HCT116 (cell line): ENCODE data around the gene RABGGTA. TPM values are rescaled to one million over a fixed set of nuclear protein-coding genes. Genes with fewer than 3 reads are reported as not detected.

ENCODE experiments used
- ATAC-seq: fragments of 200-7000 bp; cut with Tn5 transposase; 2 replicates; pipeline ENCODE4 v1.9.1; 2020; ENCODE audit warnings: mild to moderate bottlenecking, moderate library complexity
- BruUV-seq: library from RNA; stranded (reverse); fragments of 400-500 nt; replicated peaks from 2 replicates; lab custom pipeline; 2021; lab: Mats Ljungman, UMichigan
- CTCF ChIA-PET: fragments of 300-600 bp; sonication (Branson Sonifier 250); formaldehyde crosslinking; loops from one replicate; lab custom pipeline; 2021; ENCODE audit warnings: antibody characterized with exemption; lab: Charles Lee
- POLR2A ChIA-PET: fragments of 300-600, 350-600 bp; sonication (Branson Sonifier 250); formaldehyde crosslinking; loops from one replicate; lab custom pipeline; 2021; ENCODE audit warnings: antibody characterized with exemption; lab: Charles Lee
- RAD21 ChIA-PET, 2 experiments: fragments of 300-600 bp; sonication (Branson Sonifier 250); formaldehyde crosslinking; loops; one replicate each; lab custom pipeline; 2023; ENCODE audit warnings: low total read pairs in 2 of 2; ENCODE audit not compliant: uncharacterized antibody in 2 of 2, unreplicated experiment in 2 of 2, low non-redundant PET in 1 of 2; lab: Charles Lee
- DNase-seq: peaks from one replicate; pipeline ENCODE4 v3.0.0-alpha.2; 2010; ENCODE audit warnings: low read depth, low spot score
- H2AFZ ChIP-seq: fragments of 200-600 bp; shearing (Covaris generic), sonication (generic); 2 replicates; pipeline ENCODE4 v1.6.1; 2017; ENCODE audit warnings: low read depth, mixed run types, mixed read lengths, antibody characterized with exemption, low read length; ENCODE audit not compliant: poor library complexity, severe bottlenecking
- H3K27ac ChIP-seq: 2 replicates; pipeline ENCODE4 v1.5.1; 2012; ENCODE audit warnings: low read depth, low read length
- H3K27me3 ChIP-seq: fragments of 200-600 bp; sonication (generic); 2 replicates; pipeline ENCODE4 v1.6.1; 2016; ENCODE audit warnings: mixed run types, low read length, mixed read lengths; ENCODE audit not compliant: insufficient read depth
- H3K36me3 ChIP-seq, 2 experiments: fragments of 200-500 bp in 1 of 2; fragments of 200-600 bp in 1 of 2; sonication (Bioruptor generic) in 1 of 2; sonication (generic) in 1 of 2; 2 replicates each; pipeline versions ENCODE4 v1.5.1 to v1.6.1; 2014 to 2016; ENCODE audit warnings: low read length in 2 of 2, inconsistent platforms in 1 of 2, mixed read lengths in 1 of 2, mixed run types in 1 of 2; ENCODE audit not compliant: insufficient read depth in 2 of 2, control insufficient read depth in 1 of 2
- H3K4me1 ChIP-seq, 2 experiments: fragments of 200-600 bp in 1 of 2; sonication (generic) in 1 of 2; 2 replicates each; pipeline versions ENCODE4 v1.5.1 to v1.6.1; 2012 to 2017; ENCODE audit warnings: low read length in 2 of 2, inconsistent platforms in 1 of 2, mild to moderate bottlenecking in 1 of 2, mixed read lengths in 1 of 2, mixed run types in 1 of 2, moderate library complexity in 1 of 2; ENCODE audit not compliant: insufficient read depth in 2 of 2, control insufficient read depth in 1 of 2
- H3K4me2 ChIP-seq: fragments of 200-600 bp; sonication (generic); 2 replicates; pipeline ENCODE4 v1.6.1; 2017; ENCODE audit warnings: mixed run types, low read length, mixed read lengths
- H3K4me3 ChIP-seq, 2 experiments: fragments of 200-600 bp in 1 of 2; sonication (generic) in 1 of 2; replicated peaks in 1 of 2; 2 replicates each; pipeline ENCODE4 v1.5.1; 2011 to 2016; ENCODE audit warnings: low read length in 2 of 2, control low read depth in 1 of 2, low read depth in 1 of 2, mild to moderate bottlenecking in 1 of 2, mixed read lengths in 1 of 2, mixed run types in 1 of 2
- H3K79me2 ChIP-seq: fragments of 200-600 bp; sonication (generic); 2 replicates; pipeline ENCODE4 v1.6.1; 2017; ENCODE audit warnings: mild to moderate bottlenecking, mixed run types, low read length, moderate library complexity, mixed read lengths; ENCODE audit not compliant: insufficient read depth
- H3K9ac ChIP-seq: fragments of 200-600 bp; sonication (generic); 2 replicates; pipeline ENCODE4 v1.6.1; 2016; ENCODE audit warnings: low read length, mixed read lengths
- H3K9me2 ChIP-seq: fragments of 200-600 bp; sonication (generic), shearing (Covaris generic); 2 replicates; pipeline ENCODE4 v1.6.1; 2017; ENCODE audit warnings: mixed run types, mild to moderate bottlenecking, moderate library complexity; ENCODE audit not compliant: insufficient read depth
- H3K9me3 ChIP-seq, 2 experiments: fragments of 200-500 bp in 1 of 2; fragments of 200-600 bp in 1 of 2; sonication (Bioruptor generic) in 1 of 2; sonication (generic) in 1 of 2; 2 replicates each; pipeline ENCODE4 v1.6.1; 2014 to 2017; ENCODE audit warnings: low read length in 2 of 2, mixed read lengths in 2 of 2, inconsistent platforms in 1 of 2, low read depth in 1 of 2, mild to moderate bottlenecking in 1 of 2, mixed run types in 1 of 2, moderate library complexity in 1 of 2; ENCODE audit not compliant: control insufficient read depth in 1 of 2, insufficient read depth in 1 of 2
- H4K20me1 ChIP-seq: fragments of 200-600 bp; sonication (generic), shearing (Covaris generic); 2 replicates; pipeline ENCODE4 v1.6.1; 2017; ENCODE audit warnings: mixed run types, mild to moderate bottlenecking, moderate library complexity; ENCODE audit not compliant: insufficient read depth
- ATF3 ChIP-seq: IDR thresholded peaks from 2 replicates; pipeline ENCODE4 v1.6.1; 2012
- CBX3 ChIP-seq: IDR thresholded peaks from 2 replicates; pipeline ENCODE4 v1.6.1; 2012; ENCODE audit warnings: low read depth
- CTCF ChIP-seq, 3 experiments: fragments of 200-600 bp in 1 of 3; sonication (generic) in 1 of 3; IDR thresholded peaks in 2 of 3; conservative IDR thresholded peaks in 1 of 3; 2 replicates each; pipeline ENCODE4 v1.5.1; 2012 to 2017; ENCODE audit warnings: low read depth in 2 of 3, low read length in 2 of 3, antibody characterized with exemption in 1 of 3, borderline replicate concordance in 1 of 3, control low read depth in 1 of 3, mild to moderate bottlenecking in 1 of 3, mixed read lengths in 1 of 3, mixed run types in 1 of 3, moderate library complexity in 1 of 3; ENCODE audit not compliant: insufficient read depth in 1 of 3
- EGR1 ChIP-seq: IDR thresholded peaks from 2 replicates; pipeline ENCODE4 v1.6.1; 2012; ENCODE audit warnings: low read depth
- EZH2phosphoT487 ChIP-seq: fragments of 200-600 bp; IDR thresholded peaks from 2 replicates; pipeline ENCODE4 v1.6.1; 2018; ENCODE audit warnings: antibody characterized with exemption, borderline replicate concordance
- FOSL1 ChIP-seq: IDR thresholded peaks from 2 replicates; pipeline ENCODE4 v1.6.1; 2012; ENCODE audit warnings: low read depth
- JUND ChIP-seq: IDR thresholded peaks from 2 replicates; pipeline ENCODE4 v1.6.1; 2012
- MAX ChIP-seq: IDR thresholded peaks from 2 replicates; pipeline ENCODE4 v1.6.1; 2012
- POLR2A ChIP-seq: IDR thresholded peaks from 2 replicates; pipeline ENCODE4 v1.7.0; 2011; ENCODE audit warnings: borderline replicate concordance; ENCODE audit not compliant: insufficient read depth, insufficient read length; ENCODE audit errors: extremely low read depth
- RAD21 ChIP-seq: IDR thresholded peaks from 2 replicates; pipeline ENCODE4 v1.6.1; 2012; ENCODE audit warnings: low read depth, mild to moderate bottlenecking
- SIN3A ChIP-seq: IDR thresholded peaks from 2 replicates; pipeline ENCODE4 v1.6.1; 2012; ENCODE audit warnings: low read depth
- SP1 ChIP-seq: IDR thresholded peaks from 2 replicates; pipeline ENCODE4 v1.6.1; 2012; ENCODE audit warnings: low read depth
- SRF ChIP-seq: IDR thresholded peaks from 2 replicates; pipeline ENCODE4 v1.6.1; 2012; ENCODE audit warnings: low read depth
- TCF7L2 ChIP-seq: IDR thresholded peaks from 2 replicates; pipeline ENCODE4 v1.7.0; 2011; ENCODE audit warnings: borderline replicate concordance, inconsistent platforms; ENCODE audit not compliant: insufficient read depth, insufficient read length; ENCODE audit errors: extremely low read depth
- YY1 ChIP-seq: IDR thresholded peaks from 2 replicates; pipeline ENCODE4 v1.6.1; 2011; ENCODE audit warnings: low read length, low read depth, moderate library complexity, mild to moderate bottlenecking; ENCODE audit not compliant: insufficient replicate concordance; ENCODE audit errors: extremely low read depth
- ZFX ChIP-seq: fragments of 450-650 bp; IDR thresholded peaks from 2 replicates; pipeline ENCODE4 v1.6.1; 2017
- ZNF274 ChIP-seq: fragments of 200-500 bp; sonication (Bioruptor generic); IDR thresholded peaks from 2 replicates; pipeline ENCODE4 v1.6.1; 2014; ENCODE audit warnings: mild to moderate bottlenecking, low read depth, low read length, inconsistent platforms
- intact Hi-C: fragments of 100-400 bp; cut with micrococcal nuclease; formaldehyde crosslinking; loops from 2 replicates; pipeline ENCODE4 v1.10.0; 2022
- total RNA-seq: library from RNA; stranded (reverse); gene quantifications from one replicate; pipeline ENCODE4 v1.2.1, GENCODE V29; 2021; ENCODE audit not compliant: unreplicated experiment

The RABGGTA gene
- total RNA-seq, 1 experiment from 2014 or later, result 40.8 TPM

- no peak overlapping the region for H3K9ac ChIP-seq
- POLR2A ChIA-PET, result interaction anchor here (2.5 kb wide), 1 partner anchor 167 kb away, joined by 9 read pairs; no protein-coding TSS in a partner anchor
Observed at GRCh38 chr14:24269368-24269767, 2.0 kb downstream of the RABGGTA start.

More at GRCh38 chr14:24269368-24269767, 2.0 kb downstream of the RABGGTA start:
- no peaks in the 10 kb centered on the region for H3K27me3 ChIP-seq
- H2AFZ ChIP-seq, result no peak overlapping the region
- BruUV-seq, result no TSS peak
- CTCF ChIA-PET, result no interaction called here
- no peak overlapping the region for H3K27ac ChIP-seq
- ATAC-seq (no peak), DNase-seq (no peak)
- H4K20me1 ChIP-seq, result no peaks in the 10 kb centered on the region
- intact Hi-C loops, result no loop called here
- H3K4me2 ChIP-seq, result no peak overlapping the region
- RAD21 ChIA-PET, result no interaction called here
- no peak overlapping the region for H3K4me3 ChIP-seq
- no peaks in the 10 kb centered on the region; a peak in 1 of 4 replicates for H3K36me3 ChIP-seq
- H3K79me2 ChIP-seq, result peaks cover 4% of the 10 kb centered on the region; the same call in 1 of the 2 replicates
- H3K4me1 ChIP-seq, result peaks cover 9 to 22% of the 10 kb centered on the region in 2 experiments; a peak in 3 of 4 replicates
- no peaks in the 10 kb centered on the region for H3K9me2 ChIP-seq
- no peak for TF ChIP-seq TCF7L2
- no peak for TF ChIP-seq POLR2A
- no peak for TF ChIP-seq JUND
- no peak for TF ChIP-seq SRF
- no peak for TF ChIP-seq SIN3A
- TF ChIP-seq RAD21, result no peak
- no peak for TF ChIP-seq CTCF (IDR thresholded peaks at IDR 0.05 in 2 of 3, conservative IDR thresholded peaks at IDR 0.05 in 1 of 3; ENCODE audit: borderline replicate concordance in 1 of 3, insufficient read depth in 1 of 3, low read depth in 2 of 3, low read length in 2 of 3)
- no peak for TF ChIP-seq EZH2phosphoT487
- TF ChIP-seq MAX, result no peak
- TF ChIP-seq ATF3, result no peak
- no peak for TF ChIP-seq YY1
- no peak for TF ChIP-seq SP1
- TF ChIP-seq EGR1, result no peak
- TF ChIP-seq FOSL1, result no peak
- TF ChIP-seq ZNF274, result no peak
- TF ChIP-seq ZFX, result no peak
- TF ChIP-seq CBX3, result no peak
- H3K9me3 ChIP-seq, result no peaks in the 10 kb centered on the region
